GM19452 (cell line): ENCODE data around the gene UNC93B1.
A peak's percentile ranks its signal among the peaks of the same experiment; 100 is the strongest.

Experiments
- ATAC-seq: cut with Tn5 transposase; IDR thresholded peaks from one replicate; pipeline ENCODE4 v1.9.1; 2021; ENCODE audit not compliant: unreplicated experiment

Gene UNC93B1

GRCh38 chr11:68040101-68040956, 36.4 kb upstream of the UNC93B1 start:
- peak; percentile 51 for ATAC-seq

GRCh38 chr11:68039526-68040086, 35.7 kb upstream of the UNC93B1 start:
- no peak for ATAC-seq

GRCh38 chr11:68038718-68039525, 35.0 kb upstream of the UNC93B1 start, which contains the start of gene TCIRG1:
Gene TCIRG1 (plus strand): TSS chr11:68039025. CDS start chr11:68041272, 2,247 bp downstream.
- ATAC-seq = no peak

- no peak for ATAC-seq
Measured at GRCh38 chr11:68038226-68038717, 34.4 kb upstream of the UNC93B1 start.

GRCh38 chr11:68037411-68038225, 33.7 kb upstream of the UNC93B1 start:
- no peak for ATAC-seq

GRCh38 chr11:68036717-68037239, 32.9 kb upstream of the UNC93B1 start:
- ATAC-seq = no peak

GRCh38 chr11:68036141-68036716, 32.3 kb upstream of the UNC93B1 start:
- ATAC-seq = no peak

GRCh38 chr11:68035266-68035876, 31.5 kb upstream of the UNC93B1 start:
- no peak for ATAC-seq

- no peak for ATAC-seq
Measured at GRCh38 chr11:68033708-68034045, 29.8 kb upstream of the UNC93B1 start.

- no peak for ATAC-seq
Measured at GRCh38 chr11:68032997-68033707, 29.3 kb upstream of the UNC93B1 start.

- no peak for ATAC-seq
Measured at GRCh38 chr11:68032003-68032402, 28.1 kb upstream of the UNC93B1 start.

- no peak for ATAC-seq
Measured at GRCh38 chr11:68031144-68031464, 27.2 kb upstream of the UNC93B1 start.

- ATAC-seq = peak; percentile 92
Measured at GRCh38 chr11:68030318-68031143, 26.6 kb upstream of the UNC93B1 start, which contains the start of gene NDUFS8. Gene NDUFS8 (plus strand): TSS chr11:68030681. CDS start chr11:68032152, 1,471 bp downstream.

GRCh38 chr11:68028802-68029545, 25.1 kb upstream of the UNC93B1 start:
- no peak for ATAC-seq

GRCh38 chr11:68027667-68028066, 23.8 kb upstream of the UNC93B1 start:
- no peak for ATAC-seq

GRCh38 chr11:68026391-68027105, 22.7 kb upstream of the UNC93B1 start:
- ATAC-seq = no peak

GRCh38 chr11:68025047-68025446, 21.1 kb upstream of the UNC93B1 start:
- ATAC-seq = no peak
